HL-60/S4 treated with phorbol 12-myristate 13-acetate at 8.2 ng/mL for 4 days and 3 days (cell line): ENCODE data around the gene CABP4.

Source experiments
- in situ Hi-C: fragments of 300-500 bp; cut with MboI; formaldehyde crosslinking; loops from 2 replicates; pipeline ENCODE4 v1.15.0; 2022; ENCODE audit warnings: low sequenced_read_pairs

CABP4 gene

GRCh38 chr11:67455054-67455453 is at the start of gene CABP4:
CABP4 (plus strand) TSS chr11:67455354; CDS start chr11:67455424, 70 bp downstream.
- in situ Hi-C loops: no loop called here

- in situ Hi-C loops: no loop called here
Observed at GRCh38 chr11:67405688-67406339, 49.3 kb upstream of the CABP4 start.

GRCh38 chr11:67406420-67406968 is 48.7 kb upstream of the CABP4 start:
- in situ Hi-C loops: no loop called here

- in situ Hi-C loops: no loop called here
Observed at GRCh38 chr11:67406969-67407687, 48.0 kb upstream of the CABP4 start.

- in situ Hi-C loops: no loop called here
Observed at GRCh38 chr11:67407688-67408163, 47.4 kb upstream of the CABP4 start.

GRCh38 chr11:67408437-67409200 is 46.5 kb upstream of the CABP4 start:
- in situ Hi-C loops: no loop called here

- in situ Hi-C loops: no loop called here
Observed at GRCh38 chr11:67409261-67409666, 45.9 kb upstream of the CABP4 start.

- in situ Hi-C loops: no loop called here
Observed at GRCh38 chr11:67409781-67410368, 45.3 kb upstream of the CABP4 start.

- in situ Hi-C loops: no loop called here
Observed at GRCh38 chr11:67410369-67410831, 44.8 kb upstream of the CABP4 start.

- in situ Hi-C loops: no loop called here
Observed at GRCh38 chr11:67410984-67411784, 44.0 kb upstream of the CABP4 start.

GRCh38 chr11:67411785-67412152 is 43.4 kb upstream of the CABP4 start:
- in situ Hi-C loops: no loop called here

- in situ Hi-C loops: no loop called here
Observed at GRCh38 chr11:67412495-67413179, 42.5 kb upstream of the CABP4 start.

- in situ Hi-C loops: no loop called here
Observed at GRCh38 chr11:67413266-67413849, 41.8 kb upstream of the CABP4 start.

GRCh38 chr11:67415501-67416304 is 39.5 kb upstream of the CABP4 start, which contains the start of gene CARNS1:
CARNS1 (plus strand) TSS chr11:67415678; CDS start chr11:67416200, 522 bp downstream.
- in situ Hi-C loops: no loop called here

- in situ Hi-C loops: no loop called here
Observed at GRCh38 chr11:67416416-67417335, 38.5 kb upstream of the CABP4 start.

- in situ Hi-C loops: no loop called here
Observed at GRCh38 chr11:67417425-67417824, 37.7 kb upstream of the CABP4 start.
